GM12891 (cell line): ENCODE data around the gene OPCML.

Source experiments
- PAX5 ChIP-seq: IDR thresholded peaks from 2 replicates; pipeline ENCODE4 v1.6.1; 2011; ENCODE audit warnings: low read length, moderate library complexity, mild to moderate bottlenecking; ENCODE audit not compliant: insufficient read depth, severe bottlenecking
- POLR2A ChIP-seq: IDR thresholded peaks from 2 replicates; pipeline ENCODE4 v1.6.1; 2011; ENCODE audit warnings: low read depth, low read length, control low read depth
- POLR2AphosphoS5 ChIP-seq: IDR thresholded peaks from 2 replicates; pipeline ENCODE4 v1.6.1; 2011; ENCODE audit warnings: low read depth, low read length, control low read depth
- POU2F2 ChIP-seq: IDR thresholded peaks from 2 replicates; pipeline ENCODE4 v1.6.1; 2011; ENCODE audit warnings: low read depth, mild to moderate bottlenecking, control low read depth, low read length, moderate library complexity
- SPI1 ChIP-seq: IDR thresholded peaks from 2 replicates; pipeline ENCODE4 v1.6.1; 2011; ENCODE audit warnings: low read depth, low read length, control low read depth
- TAF1 ChIP-seq: IDR thresholded peaks from 2 replicates; pipeline ENCODE4 v1.6.1; 2011; ENCODE audit warnings: low read depth, low read length, control low read depth

DNA sequence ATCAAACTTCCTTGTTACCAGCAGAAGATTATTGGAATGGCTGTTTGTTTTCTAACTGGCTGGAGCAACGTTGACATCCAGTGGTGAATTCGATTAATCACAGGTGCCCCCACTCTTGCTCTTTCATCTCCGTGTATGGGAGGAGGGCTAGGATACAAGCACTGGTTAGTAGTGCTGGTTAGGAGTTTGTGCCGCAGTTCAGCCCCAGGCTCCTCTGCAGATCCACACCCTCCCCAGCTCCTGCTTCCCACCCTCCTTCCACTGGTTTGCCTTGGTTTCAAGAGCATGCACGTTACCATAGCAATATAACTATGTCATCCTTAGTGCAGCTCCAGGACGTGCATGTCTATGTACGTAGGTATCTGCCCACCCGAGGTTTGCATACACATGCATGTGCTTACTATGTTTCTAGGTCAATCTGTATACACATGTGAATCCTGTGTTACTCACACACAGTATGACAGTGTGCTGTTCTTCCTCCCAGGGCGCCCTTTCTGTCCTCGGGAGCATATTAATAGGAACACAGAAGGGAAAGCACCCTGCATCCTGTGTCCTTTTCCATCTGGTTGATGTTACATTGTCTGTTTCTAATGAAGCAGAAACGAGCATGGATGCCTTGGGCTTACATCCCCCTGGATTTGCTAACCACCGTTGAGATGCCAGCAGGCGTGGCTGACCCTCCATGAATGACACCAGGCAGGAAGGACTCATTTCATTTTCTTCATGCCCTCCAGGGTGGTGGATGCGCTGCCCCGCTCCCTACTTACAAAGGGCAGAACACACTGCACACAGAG lies 539.3 kb downstream of the OPCML start:
- TF ChIP-seq POLR2A (no peak), POLR2AphosphoS5 (no peak), TAF1 (no peak), SPI1 (no peak), POU2F2 (no peak), PAX5 (no peak)
